Renal pelvis (tissue), 4 donors: ENCODE results near the gene CLTB. TPM values are rescaled to one million over a fixed set of nuclear protein-coding genes. Genes with fewer than 3 reads are reported as not detected.

Experiments
- DNase-seq: peaks from one replicate; pipeline ENCODE4 v3.0.0-alpha.2; 2013
- polyA plus RNA-seq, 3 donors: library from polyadenylated mRNA; unstranded; fragments of 120-200 nt; gene quantifications; one replicate each; pipeline ENCODE4 v1.2.1, GENCODE V29; 2013; ENCODE audit not compliant: insufficient read length in 3 of 3

Gene CLTB
- polyA plus RNA-seq, 3 donors: 53.0 to 63.3 (median 55.3) TPM

GRCh38 chr5:176359658-176360057, 56.7 kb downstream of the CLTB start:
- no peak for DNase-seq

GRCh38 chr5:176356179-176356566, 60.2 kb downstream of the CLTB start:
- peak; percentile 10 for DNase-seq

DNA sequence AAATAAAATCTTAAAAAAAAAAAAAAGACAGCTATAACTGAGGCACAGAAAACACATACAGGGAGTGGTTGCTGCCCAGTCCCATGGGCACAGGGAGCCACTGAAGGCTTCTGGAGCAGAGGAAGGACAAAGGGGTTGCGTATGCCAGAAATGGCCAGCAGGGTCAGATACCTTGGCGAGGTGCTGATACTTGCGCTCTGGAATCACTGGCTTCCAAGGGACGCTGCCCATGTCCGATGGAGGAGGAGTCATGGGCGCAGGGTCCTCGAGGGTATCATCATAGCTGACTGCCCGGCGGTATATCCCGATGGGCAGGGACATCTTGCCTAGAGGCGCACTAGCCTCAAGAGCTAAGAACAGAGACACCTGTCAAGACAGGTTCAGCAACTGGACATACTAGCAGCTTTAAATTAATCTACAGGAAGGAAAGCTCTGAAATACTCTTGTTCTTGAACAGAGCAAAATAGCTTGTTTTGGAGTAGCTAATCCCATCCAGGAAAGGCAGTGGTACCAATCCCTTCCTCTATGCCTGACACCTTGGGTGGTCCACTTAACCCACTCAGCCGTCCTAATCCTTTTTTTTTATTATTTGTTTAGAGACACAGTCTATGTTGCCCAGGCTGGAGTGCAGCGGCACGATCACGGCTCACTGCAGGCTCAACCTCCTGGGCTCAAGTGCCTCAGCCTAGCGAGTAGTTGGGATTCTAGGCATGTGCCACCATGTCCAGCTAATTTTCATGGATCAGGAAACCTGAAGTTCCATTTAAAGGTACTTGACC, 60.8 kb downstream of the CLTB start:
- DNase-seq: no peak

DNA sequence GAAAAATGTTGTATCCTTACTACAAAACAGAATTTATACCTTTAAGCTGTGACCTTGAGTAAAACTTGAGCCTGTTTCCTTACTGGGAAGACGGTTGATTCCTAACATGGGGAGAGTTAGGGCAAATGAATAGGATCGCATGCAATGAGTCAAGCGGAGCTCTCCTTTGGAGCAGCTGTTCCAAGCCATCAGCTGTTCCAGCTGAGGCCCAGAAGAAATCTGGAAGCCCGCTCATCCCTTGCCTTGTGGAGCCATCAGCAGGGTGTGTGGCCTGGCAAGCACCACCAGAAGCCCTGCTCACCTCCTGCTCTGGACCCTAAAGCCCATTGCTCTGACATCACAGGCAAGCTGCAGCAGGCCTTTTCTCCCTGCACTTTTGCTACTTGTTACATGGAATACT, 62.8 kb downstream of the CLTB start:
- no peak for DNase-seq

DNA sequence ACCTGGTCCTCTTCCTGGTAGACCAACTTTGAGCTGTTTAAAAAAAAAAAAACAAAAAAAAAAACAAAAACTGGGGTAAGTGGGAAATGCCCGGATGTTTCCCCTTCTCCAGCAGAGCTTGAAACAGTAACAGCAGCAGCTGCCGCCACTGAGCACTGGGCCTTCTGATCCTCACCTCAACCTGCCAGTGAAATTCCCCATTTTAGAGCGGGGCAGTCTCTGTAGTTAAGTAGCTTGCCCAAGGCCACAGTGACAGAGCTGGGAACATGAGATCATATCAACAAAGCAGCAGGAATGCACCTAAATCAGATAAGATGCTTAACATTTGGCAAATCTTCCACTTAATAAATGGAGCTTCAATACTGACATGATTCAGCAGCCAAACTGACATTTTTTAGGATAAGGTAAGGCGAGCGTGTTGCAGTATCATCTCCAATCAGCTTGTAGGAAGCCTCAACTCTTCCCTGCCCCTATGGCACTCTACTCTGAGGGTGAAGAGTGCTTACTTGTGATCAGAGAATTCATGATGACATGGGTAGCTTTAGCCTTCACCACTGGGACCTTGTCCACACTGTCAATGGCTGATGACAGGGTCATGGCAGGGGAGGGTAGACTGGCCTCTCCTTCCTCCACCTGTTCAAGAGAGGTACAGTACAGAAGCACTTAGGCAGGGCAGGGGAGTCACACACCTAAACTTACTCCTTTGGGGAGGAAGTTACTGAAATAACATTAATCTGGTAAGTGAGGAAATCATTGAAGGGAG, 64.0 kb downstream of the CLTB start:
- DNase-seq: no peak

DNA sequence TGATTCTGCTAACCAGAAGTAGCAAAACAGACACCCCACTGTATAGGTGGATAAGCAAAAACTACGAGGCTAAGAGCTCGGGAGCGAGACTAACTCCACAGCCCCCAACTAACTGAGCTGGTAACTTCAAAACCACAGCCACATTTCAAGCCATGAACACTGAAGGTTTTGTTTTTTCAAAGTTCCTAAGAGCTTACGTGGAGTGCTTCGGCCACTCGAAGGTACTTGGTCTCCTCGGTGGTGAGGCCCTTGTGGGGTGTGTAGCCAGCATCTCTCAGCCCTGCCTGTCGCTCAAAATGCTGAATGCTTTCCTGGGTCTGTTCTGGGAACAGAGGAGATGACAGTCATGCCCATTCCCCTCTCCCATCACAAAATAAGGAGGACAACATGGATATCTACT, 65.9 kb downstream of the CLTB start:
- no peak for DNase-seq

GRCh38 chr5:176342766-176343458, 73.4 kb downstream of the CLTB start:
- DNase-seq: no peak

Other genes starting within 250 kb of the CLTB start
- 10 to 100 TPM; 18.4 to 21.1 (median 19.8) TPM for gene SIMC1, start 178.1 kb downstream of the CLTB start, polyA plus RNA-seq
- 100 to 1,000 TPM; 134 to 173 (median 157) TPM for gene KIAA1191, start 54.8 kb downstream of the CLTB start, polyA plus RNA-seq
- gene ARL10, start 51.1 kb downstream of the CLTB start, polyA plus RNA-seq: 10 to 100 TPM in 2 of 3 donors, 1 to 10 TPM in 1; 10.0 to 16.2 (median 14.3) TPM
- 10 to 100 TPM; 31.5 to 37.4 (median 35.8) TPM for gene NOP16, start 27.9 kb downstream of the CLTB start, polyA plus RNA-seq
- 100 to 1,000 TPM; 104 to 127 (median 124) TPM for gene HIGD2A, start 27.8 kb downstream of the CLTB start, polyA plus RNA-seq
- 10 to 100 TPM; 45.7 to 52.5 (median 48.7) TPM for gene FAF2, start 31.8 kb upstream of the CLTB start, polyA plus RNA-seq
- 10 to 100 TPM; 54.6 to 73.4 (median 64.7) TPM for gene RNF44, start 120.9 kb upstream of the CLTB start, polyA plus RNA-seq
- gene CDHR2, start 132.8 kb upstream of the CLTB start, polyA plus RNA-seq: 10 to 100 TPM; 25.0 to 26.1 (median 26.0) TPM
- gene GPRIN1, start 193.6 kb upstream of the CLTB start, polyA plus RNA-seq: 1 to 10 TPM; 1.9 to 2.3 (median 2.3) TPM
- gene SNCB, start 214.0 kb upstream of the CLTB start, polyA plus RNA-seq: under 1 TPM in 1 of 3 donors, not detected in 2; 0.43 TPM
- gene EIF4E1B, start 214.1 kb upstream of the CLTB start, polyA plus RNA-seq: under 1 TPM in 2 of 3 donors, not detected in 1; 0.04 to 0.10 TPM
- gene TSPAN17, start 230.9 kb upstream of the CLTB start, polyA plus RNA-seq: 10 to 100 TPM; 30.9 to 39.2 (median 37.1) TPM